Mucosa of gallbladder (tissue), 1 donor: ENCODE measurements around the gene CDH7. TPM values are rescaled to one million over a fixed set of nuclear protein-coding genes. Genes with fewer than 3 reads are reported as not detected.

Experiments
- DNase-seq: peaks from one replicate; pipeline ENCODE4 v3.0.0-alpha.2; 2020; ENCODE audit warnings: low spot score
- total RNA-seq: library from RNA; stranded (reverse); gene quantifications from one replicate; pipeline ENCODE4 v1.2.1, GENCODE V29; 2021
- donor health status: DM: no; HTN: no; CAD: no.

Gene CDH7
- total RNA-seq, 1 donor from 2014 or later, result not detected

DNA sequence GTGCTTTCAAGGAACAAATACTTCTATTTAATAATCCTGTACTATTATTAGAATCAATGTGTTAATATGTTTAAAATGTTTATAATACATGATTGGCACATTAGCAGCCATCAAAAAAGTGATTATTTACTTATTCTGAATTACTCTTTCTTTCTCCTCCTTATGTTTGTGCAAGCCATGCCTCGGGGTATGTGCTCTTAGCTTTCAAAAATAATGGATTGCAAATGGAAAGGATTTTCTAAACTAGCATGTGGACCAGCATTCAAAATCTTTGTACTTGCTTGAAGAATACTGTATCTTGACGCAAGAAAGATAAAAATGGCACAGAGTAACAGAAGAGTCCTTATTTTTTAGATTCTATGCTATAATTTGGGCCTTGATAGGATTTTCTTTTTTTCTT is 156.5 kb downstream of the CDH7 start:
- DNase-seq, result no peak

- DNase-seq, result no peak
Measured at GRCh38 chr18:65919018-65919417, 168.2 kb downstream of the CDH7 start.

- DNase-seq, result no peak
Measured at GRCh38 chr18:65919663-65920062, 168.9 kb downstream of the CDH7 start.

GRCh38 chr18:65922103-65922502 is 171.3 kb downstream of the CDH7 start:
- no peak for DNase-seq

DNA sequence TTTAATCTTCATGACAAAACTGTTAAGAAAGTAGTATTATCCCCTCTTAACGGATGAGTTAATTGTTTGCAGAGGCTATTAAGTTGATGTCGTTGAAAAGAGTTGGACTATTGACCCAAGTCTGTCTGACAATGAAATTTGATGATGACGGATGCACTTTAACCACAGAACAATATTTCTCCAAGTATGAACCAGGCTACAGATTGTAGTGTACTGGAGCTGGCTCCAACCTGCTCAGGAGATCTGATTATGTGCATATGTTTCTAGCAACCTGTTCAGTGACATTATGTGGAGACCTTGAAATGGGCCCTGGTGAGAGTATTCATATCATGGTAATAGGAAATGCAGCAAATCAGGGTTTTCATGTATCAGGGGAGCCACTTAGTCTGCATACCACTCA is 174.1 kb downstream of the CDH7 start:
- no peak for DNase-seq

DNA sequence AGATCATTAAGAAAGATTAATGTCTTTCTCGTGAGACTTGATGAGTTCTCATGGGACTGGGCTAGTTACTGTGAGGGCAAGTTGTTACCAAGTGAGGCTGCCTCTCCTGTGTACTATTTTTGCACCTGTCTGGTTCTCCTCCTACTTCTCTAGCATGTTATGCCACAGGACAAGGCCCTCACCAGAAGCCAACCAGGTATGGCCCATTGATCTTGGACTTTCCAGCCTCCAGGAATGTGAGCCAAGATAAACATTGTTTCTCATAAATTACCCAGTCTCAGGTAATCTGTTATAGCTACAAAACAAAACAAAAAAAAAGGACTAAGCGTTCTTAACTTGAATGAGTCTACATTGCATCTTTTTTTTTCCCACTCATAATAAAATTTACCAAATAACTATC is 184.1 kb downstream of the CDH7 start:
- no peak for DNase-seq

- no peak for DNase-seq
Measured at GRCh38 chr18:65936678-65937077, 185.9 kb downstream of the CDH7 start.

DNA sequence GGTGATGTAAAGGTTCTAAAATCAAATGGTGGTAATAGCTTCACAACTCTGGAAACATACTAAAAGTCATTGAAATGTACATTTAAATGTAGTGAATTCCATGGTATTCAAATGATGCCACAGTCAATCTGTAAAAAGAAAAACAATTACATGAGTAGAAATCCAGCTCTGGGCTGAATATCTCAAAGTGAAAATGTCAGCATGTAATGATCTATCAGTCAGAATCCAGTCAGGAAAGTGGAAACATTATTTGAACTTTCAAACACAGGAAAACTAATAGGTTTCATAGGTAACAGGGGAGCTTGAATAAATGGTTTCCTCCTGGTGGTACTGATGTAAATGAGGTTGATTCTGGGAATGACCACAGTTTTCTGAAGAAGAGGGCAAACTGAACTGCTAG is 186.4 kb downstream of the CDH7 start:
- DNase-seq, result no peak

DNA sequence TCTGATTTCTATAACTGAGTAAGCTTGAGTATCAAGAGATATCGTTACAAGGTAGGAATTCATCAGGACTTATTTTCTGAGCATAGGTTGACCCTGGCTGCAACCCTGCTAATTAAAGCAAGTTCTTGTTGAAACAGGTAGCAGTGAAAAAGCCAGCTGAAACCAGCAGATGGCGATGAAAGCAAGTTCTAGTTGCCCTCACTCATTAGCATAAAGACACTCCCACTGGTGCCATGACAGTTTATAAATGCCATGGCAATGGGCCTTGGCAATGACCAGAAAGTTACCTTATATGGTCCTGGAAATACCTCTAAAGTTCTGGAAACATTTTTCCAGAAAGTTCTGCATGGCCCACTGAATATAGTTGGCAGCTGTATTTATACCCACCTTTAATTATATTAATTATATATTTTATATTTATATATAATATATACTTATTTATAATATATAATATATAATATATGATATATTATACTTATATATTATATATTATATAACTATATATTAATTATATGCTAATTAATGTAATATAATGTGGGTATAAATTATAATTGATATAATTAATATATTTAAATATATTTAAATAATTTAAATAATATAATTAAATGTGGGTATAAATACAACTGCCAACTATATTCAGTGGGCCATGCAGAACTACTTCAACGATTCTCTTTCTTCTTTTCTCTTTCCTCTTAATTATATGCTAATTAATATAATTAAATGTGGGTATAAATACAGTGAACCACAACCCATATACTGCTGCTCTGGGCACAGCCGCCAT is 188.0 kb downstream of the CDH7 start:
- no peak for DNase-seq
